Esophagus squamous epithelium (tissue), 4 donors: Measurements from ENCODE around the gene PIGP.

Experiments
- CTCF ChIP-seq, 6 experiments: fragments of 450-650 bp in 4 of 6; fragments of 200-600 bp in 2 of 6; sonication (generic) in 2 of 6; IDR thresholded peaks; one replicate each; pipeline ENCODE4 v1.5.1; 2016 to 2019; ENCODE audit warnings: antibody characterized with exemption in 6 of 6, mild to moderate bottlenecking in 4 of 6, moderate library complexity in 4 of 6
- POLR2A ChIP-seq, 4 donors: fragments of 450-650 bp; IDR thresholded peaks; one replicate each; pipeline ENCODE4 v1.6.1; 2017; ENCODE audit warnings: antibody characterized with exemption in 4 of 4, mild to moderate bottlenecking in 4 of 4, moderate library complexity in 3 of 4

- TF ChIP-seq CTCF (IDR thresholded peaks at IDR 0.05) (no peak), POLR2A (IDR thresholded peaks at IDR 0.05) (no peak)
These were observed 1.7 kb upstream of the PIGP start for GRCh38 chr21:37074546-37074945.
